ENCODE measurements around the gene PDCD2L.

DNA sequence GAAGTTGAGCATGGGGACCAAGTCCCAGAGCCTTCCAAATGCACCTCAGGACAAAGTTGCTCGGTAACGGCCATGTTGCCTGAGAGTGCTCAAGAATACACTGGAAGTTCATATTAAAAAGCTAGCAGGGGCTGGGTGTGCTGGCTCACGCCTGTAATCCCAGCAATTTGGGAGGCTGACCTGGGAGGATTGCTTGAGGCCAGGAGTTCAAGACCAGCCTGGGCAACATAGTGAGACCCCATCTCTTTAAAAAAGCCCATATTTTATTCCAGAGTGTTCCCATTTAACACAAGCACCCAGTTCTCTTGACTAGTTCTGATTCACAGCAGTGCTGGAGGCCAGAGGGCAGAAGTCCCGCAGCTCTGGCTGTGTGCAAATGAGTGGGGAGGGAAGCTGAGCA is 47.3 kb upstream of the PDCD2L start:
- TF ChIP-seq, protein P1, sequence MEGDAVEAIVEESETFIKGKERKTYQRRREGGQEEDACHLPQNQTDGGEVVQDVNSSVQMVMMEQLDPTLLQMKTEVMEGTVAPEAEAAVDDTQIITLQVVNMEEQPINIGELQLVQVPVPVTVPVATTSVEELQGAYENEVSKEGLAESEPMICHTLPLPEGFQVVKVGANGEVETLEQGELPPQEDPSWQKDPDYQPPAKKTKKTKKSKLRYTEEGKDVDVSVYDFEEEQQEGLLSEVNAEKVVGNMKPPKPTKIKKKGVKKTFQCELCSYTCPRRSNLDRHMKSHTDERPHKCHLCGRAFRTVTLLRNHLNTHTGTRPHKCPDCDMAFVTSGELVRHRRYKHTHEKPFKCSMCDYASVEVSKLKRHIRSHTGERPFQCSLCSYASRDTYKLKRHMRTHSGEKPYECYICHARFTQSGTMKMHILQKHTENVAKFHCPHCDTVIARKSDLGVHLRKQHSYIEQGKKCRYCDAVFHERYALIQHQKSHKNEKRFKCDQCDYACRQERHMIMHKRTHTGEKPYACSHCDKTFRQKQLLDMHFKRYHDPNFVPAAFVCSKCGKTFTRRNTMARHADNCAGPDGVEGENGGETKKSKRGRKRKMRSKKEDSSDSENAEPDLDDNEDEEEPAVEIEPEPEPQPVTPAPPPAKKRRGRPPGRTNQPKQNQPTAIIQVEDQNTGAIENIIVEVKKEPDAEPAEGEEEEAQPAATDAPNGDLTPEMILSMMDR (IDR thresholded peaks at IDR 0.05) = no peak
- TF ChIP-seq POLR2AphosphoS5 (IDR thresholded peaks at IDR 0.05) = no peak
